ENCODE data around the gene SLC22A7.

DNA sequence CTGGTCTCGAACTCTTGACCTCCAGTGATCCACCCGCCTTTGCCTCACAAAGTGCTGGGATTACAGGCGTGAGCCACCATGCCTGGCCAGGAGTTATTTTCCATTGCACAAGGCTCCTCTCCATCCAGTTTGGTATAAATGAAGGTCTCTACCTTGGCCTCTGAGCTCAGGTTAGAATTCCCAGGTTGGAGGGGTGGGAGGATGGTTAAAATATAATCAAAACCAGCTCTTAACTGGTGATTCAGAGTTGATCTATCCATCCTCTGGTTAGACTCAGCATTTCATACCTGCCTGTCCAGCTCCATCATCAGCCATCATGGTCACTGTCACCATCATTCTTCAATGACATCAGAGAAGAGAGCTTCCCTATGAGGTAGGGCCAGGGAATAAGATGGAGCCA is 2.6 kb upstream of the SLC22A7 start:
- TF ChIP-seq EP300 (IDR thresholded peaks at IDR 0.05) (no peak), POLR2A (IDR thresholded peaks at IDR 0.05) (no peak)
- TF ChIP-seq, protein P1, sequence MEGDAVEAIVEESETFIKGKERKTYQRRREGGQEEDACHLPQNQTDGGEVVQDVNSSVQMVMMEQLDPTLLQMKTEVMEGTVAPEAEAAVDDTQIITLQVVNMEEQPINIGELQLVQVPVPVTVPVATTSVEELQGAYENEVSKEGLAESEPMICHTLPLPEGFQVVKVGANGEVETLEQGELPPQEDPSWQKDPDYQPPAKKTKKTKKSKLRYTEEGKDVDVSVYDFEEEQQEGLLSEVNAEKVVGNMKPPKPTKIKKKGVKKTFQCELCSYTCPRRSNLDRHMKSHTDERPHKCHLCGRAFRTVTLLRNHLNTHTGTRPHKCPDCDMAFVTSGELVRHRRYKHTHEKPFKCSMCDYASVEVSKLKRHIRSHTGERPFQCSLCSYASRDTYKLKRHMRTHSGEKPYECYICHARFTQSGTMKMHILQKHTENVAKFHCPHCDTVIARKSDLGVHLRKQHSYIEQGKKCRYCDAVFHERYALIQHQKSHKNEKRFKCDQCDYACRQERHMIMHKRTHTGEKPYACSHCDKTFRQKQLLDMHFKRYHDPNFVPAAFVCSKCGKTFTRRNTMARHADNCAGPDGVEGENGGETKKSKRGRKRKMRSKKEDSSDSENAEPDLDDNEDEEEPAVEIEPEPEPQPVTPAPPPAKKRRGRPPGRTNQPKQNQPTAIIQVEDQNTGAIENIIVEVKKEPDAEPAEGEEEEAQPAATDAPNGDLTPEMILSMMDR (IDR thresholded peaks at IDR 0.05) = no peak

All from sigmoid colon (tissue), 4 donors.